ENCODE measurements around the gene CDH2.
A peak's percentile ranks its signal among the peaks of the same experiment; 100 is the strongest.

Gene CDH2

DNA sequence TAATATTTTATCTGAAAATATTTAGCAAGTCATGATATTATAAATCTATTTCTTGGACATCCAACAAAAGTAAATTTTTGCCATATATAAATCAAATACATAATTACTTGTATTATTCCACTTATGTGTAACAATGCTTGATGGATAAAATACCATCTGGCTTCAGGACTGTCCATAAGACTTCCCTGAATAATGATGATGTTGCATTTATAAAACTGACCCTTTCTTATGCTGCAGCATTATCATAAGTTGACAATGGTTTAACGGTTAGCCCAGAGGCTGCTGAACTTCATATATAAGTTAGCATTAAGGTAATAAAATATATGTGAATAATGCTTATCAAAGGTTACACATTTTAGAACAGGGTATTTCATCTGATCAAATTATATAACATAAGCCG, 95.4 kb downstream of the CDH2 start:
- DNase-seq = no peak

- DNase-seq = no peak
Measured at GRCh38 chr18:28080876-28081300, 96.0 kb downstream of the CDH2 start.

DNA sequence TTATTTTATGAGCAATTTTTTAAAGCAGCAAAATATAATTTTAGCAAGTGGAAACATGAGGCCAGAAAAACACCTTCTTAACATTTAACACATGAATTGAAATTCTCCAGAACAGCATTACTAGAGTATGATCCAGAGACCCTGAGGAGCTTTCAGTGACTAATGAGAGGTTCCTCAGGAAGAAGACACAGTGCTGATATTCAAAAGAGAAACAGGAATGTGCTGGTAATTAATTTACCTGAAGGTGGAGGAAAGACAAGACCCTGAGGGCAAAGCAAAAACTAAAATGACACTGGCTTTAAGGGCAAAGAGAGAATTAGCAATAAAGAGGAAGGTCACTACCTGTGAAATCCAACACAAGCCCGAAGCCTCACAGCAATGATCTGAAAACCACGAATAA, 97.0 kb downstream of the CDH2 start:
- DNase-seq = no peak

DNA sequence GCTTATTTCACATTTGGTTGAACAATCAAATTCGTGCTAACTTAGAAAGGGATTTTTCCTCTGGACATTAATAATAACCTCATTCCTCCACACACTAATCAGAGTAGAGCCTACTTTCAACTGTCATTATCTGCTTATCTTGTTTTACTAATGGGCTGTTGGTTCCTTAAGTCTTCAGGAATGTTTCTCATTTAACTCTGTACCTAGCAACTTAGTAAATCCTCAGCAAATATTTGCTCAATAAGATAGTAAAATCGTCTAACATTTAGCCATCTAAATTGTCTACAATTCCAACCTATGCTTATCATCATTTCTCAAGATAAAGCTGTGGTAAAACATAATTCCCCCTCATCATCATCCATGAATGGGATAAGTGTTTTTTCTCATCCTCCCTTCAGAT, 98.1 kb downstream of the CDH2 start:
- DNase-seq = no peak

DNA sequence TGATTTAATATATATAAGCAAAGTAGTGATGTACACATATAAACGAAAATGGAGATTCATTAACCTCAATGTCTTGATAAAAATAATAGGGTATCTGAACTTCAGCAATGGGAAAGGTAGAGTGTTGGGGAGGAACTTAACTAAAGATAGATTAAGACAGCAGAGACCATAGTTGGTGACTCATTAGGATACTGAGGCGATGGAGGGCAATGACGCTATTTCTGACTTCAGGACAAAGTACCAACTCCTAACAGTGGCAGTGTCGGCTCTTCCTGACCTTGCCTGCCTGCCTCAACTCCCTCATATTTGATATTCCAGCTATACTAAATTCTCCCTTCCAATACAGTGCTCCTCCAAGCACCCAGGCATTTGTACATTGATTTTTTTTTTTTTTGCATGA, 98.6 kb downstream of the CDH2 start:
- DNase-seq = no peak

DNA sequence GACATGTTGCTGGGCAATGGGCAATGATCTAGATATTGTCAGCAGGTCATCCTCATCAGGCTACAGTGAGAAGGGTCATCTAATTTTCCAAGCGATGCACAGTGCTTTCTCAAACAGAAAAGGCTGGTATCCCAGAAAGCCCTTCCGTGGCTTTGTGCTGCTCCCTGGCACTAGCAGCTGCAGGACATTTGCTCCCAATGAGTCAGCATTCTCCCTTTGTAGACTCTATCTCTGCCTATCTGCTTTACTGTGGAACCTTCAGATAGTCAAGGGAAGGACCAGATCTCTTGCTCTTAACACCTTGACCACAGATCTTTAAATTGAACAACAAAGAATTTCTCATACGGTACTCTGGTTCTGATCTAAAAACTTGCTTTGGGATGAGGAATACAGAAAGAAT, 101.4 kb downstream of the CDH2 start:
- no peak for DNase-seq

- DNase-seq = no peak
Measured at GRCh38 chr18:28074076-28074475, 102.9 kb downstream of the CDH2 start.

- DNase-seq = no peak
Measured at GRCh38 chr18:28073658-28074057, 103.3 kb downstream of the CDH2 start.

DNA sequence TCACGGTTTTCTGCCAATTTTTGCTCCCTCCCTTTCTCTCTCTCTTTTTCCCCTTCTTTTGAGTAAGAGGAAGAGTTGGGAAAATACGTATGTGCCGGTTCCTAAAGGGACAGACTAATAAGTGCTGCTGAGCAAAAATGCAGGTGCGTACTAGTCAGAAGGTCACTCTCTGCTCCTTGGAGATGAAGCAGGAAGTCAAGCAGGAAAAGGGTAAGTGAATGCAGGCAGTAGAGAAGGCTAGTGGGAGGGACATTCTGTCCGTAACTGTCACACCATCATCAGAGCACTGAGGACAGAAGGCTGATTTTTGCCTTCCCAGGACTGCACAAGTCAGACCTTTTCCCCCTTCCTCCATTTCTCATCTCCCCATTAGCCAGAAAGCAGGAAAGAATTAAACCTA, 105.7 kb downstream of the CDH2 start:
- DNase-seq = no peak

- DNase-seq = no peak
Measured at GRCh38 chr18:28068207-28068606, 108.7 kb downstream of the CDH2 start.

DNA sequence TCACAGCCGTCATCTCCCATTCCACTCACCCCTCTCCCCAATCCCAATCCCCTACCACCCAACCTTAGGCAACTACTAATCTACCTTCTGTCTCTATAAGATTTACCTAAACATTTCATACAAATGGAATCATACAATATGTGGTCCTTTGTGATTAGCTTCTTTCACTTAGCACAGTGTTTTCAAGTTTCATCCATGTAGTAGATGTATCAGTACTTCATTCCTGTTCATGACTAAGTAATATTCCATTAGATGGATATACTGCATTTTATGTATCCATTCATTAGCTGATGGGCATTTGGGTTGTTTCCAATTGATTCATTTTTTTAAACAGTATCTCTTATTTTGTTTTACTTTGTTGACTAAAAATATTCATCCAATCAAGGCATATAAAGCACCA, 109.6 kb downstream of the CDH2 start:
- DNase-seq = no peak

- DNase-seq = no peak
Measured at GRCh38 chr18:28065793-28066186, 111.1 kb downstream of the CDH2 start.

- no peak for DNase-seq
Measured at GRCh38 chr18:28065031-28065792, 111.7 kb downstream of the CDH2 start.

DNA sequence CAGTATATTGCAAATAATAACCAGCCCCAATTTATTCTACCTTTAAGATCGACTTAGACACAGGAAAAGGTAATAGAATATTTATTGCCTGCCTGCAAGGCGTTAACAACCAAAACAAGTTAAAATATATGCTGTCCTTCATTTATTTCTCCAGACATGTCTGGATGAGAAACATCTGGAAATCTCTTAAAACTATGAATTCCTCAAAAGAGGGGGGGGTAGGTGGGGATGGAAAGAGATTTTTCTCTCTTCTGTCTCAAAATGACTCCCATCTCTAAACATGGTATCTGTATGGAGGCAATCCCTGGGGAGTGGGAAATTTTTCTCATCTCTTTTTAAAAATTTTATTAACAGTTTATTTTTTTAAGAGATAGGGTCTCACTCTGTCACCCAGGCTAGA, 113.0 kb downstream of the CDH2 start:
- DNase-seq = no peak

GRCh38 chr18:28063271-28063761, 113.6 kb downstream of the CDH2 start:
- DNase-seq = no peak

DNA sequence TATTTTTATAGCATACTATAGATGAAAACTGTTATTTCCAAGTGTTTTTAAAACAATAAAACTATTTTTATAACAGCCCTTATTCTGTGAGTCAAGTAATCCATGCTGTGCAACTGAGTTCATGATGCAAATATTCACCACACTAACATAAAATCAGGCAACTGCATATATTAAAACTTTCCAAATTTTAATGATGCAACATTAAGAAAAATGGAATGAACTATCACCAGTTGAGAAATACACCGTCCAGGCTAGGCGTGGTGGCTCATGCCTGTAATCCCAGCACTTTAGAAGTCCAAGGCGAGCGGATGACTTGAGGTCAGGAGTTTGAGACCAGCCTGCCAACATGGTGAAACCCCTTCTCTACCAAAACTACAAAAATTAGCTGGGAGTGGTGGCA, 114.5 kb downstream of the CDH2 start:
- no peak for DNase-seq

- DNase-seq = no peak
Measured at GRCh38 chr18:28059861-28060260, 117.1 kb downstream of the CDH2 start.

DNA sequence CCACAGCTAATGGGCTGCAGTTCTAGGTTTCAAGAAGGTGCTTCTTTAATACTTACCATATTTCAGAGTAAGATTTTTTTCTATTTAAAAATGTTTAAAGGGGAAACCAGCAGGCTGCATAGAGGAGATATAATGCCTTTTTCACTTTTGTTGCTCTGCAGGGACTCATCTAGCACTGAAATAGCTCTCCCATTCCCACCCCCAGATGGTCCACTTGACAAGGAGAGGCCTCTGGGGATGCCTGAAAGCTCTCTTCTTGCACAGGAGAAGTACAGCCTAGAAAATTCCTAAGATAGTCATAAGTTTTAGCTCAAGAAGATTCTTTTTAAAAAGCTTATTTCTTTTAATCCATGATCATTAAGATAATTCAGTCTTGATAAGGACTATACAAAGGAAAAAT, 126.4 kb downstream of the CDH2 start:
- peak in 1 of 3 experiments; percentile 49 for DNase-seq

DNA sequence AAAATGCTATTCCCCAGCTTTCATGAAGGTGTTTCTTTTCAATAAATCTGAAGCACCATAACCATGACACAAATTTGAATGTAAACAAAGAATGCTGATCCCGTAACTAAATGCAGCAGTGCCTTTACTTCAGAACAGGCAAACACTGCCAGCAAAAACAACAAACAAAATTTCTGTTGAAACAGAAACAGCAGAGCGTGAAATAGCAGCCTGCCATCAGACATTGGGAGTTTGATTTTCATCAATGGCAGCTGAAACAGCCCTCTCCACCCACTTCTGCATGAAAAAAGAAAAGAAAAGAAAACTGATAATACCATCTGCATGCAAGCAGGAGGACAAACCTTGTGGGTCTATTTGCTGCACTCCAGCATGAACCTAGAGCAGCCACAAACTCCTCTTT, 128.3 kb downstream of the CDH2 start:
- DNase-seq = no peak

DNA sequence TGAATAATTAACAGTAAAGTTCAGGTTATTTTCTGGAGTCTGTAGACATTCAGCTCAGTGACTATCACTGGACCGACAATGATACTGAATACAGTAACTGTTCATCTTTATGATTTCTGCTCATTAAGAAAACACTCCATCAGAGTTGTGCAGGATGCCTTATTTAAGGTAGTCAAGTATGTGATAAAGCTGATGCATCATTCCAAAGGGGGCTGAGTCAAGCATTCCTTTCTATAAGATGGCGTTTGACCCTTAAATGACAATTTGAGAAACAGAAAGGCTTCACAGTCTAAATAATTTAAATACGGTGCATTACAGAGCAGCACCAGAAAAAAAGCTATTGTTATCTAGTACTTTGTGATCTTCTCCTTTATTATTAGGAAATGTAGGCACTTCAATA, 131.1 kb downstream of the CDH2 start:
- DNase-seq = no peak

DNA sequence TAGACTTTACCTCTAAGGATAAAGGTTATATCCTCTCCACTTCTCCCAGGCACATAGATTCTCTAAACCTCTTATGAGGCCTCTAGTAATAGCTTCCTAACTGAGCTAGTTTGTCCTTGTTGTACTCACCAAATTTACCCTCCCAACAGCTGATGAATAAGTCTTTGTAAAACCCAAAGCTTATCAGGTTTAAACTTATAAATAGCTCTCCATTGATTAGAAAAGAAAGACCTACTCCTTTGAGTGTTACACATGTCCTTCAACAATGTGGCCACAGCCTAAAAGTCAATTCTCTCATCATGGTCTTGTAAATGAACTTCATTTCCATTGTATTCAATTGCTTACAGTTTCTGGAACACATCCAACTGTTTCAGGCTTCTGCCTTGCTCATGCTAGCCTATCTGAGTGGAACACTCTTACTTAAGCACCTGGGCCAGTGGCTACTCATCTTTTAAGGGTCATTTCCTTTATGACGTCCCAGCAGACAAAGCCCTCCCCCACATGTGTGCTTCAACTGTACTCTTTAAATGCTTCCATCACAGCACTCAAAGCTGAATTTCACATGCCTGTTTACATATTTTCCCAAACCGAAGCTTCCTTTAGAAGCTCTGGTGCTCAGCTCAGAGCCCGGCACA, 131.6 kb downstream of the CDH2 start:
- DNase-seq = peak; percentile 18 to 91 (median 79)

DNA sequence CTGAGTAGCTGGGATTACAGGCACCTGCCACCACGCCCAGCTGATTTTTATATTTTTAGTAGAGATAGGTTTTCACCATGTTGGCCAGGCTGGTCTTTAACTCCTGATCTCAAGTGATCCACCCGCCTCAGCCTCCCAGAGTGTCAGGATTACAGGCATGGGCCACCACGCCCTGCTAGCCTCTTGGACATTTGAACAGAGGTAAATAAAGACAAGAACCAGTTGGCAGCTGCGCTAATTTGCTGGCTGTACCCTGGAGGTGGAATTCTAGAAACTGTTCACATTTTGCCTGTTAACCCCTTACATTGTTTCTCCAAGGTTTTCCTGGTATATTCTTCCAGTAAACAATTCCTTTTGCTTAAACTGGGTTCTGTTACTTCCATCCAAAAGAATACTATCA, 132.9 kb downstream of the CDH2 start:
- no peak for DNase-seq

GRCh38 chr18:28043631-28044030, 133.3 kb downstream of the CDH2 start:
- DNase-seq = no peak

- peak in 1 of 3 experiments; percentile 25 for DNase-seq
Measured at GRCh38 chr18:28041366-28041765, 135.6 kb downstream of the CDH2 start.

- no peak for DNase-seq
Measured at GRCh38 chr18:28040716-28041115, 136.2 kb downstream of the CDH2 start.

All from NCI-H1417 (cell line).